GM19467 (cell line): Measurements from ENCODE around the gene ACSF3.
"Not testable (repeated sequence)": the region's sequence is repeated elsewhere in the genome, so short reads cannot be mapped to it uniquely, and the experiment has no call there.

Experiments used
- ATAC-seq: cut with Tn5 transposase; IDR thresholded peaks from one replicate; pipeline ENCODE4 v1.9.1; 2021; ENCODE audit warnings: mild to moderate bottlenecking, moderate library complexity; ENCODE audit not compliant: unreplicated experiment

The ACSF3 gene

DNA sequence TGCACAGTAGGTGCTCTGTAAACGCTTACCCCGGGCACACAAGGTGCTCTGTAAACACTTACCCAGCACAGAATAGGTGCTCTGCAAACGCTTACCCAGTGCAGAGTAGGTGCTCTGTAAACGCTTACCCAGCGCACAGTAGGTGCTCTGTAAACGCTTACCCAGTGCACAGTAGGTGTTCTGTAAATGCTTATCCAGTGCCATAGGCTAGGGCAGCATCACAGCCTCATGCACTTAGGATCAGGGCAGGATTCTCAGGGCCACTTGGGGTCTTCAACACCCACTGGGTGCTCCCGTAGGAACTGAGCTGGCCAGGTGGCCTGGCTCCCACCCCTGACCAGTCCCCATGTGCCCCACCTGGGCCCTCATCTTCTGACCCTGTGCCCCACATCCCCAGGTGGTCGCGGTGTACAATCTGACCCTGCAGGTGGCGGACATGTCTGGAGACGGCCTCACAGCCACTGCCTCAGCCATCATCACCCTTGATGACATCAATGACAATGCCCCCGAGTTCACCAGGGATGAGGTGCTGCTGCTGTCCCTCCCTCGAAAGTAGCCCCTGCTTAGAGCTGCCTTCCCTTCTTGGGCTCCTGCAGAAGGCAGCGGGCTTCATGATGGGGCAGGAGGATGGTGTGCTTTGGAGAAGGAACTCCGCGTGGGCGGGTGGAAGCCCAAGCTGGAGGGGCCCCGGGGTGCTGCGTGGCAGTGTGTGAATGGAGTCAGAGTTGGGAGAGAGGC, 93.5 kb downstream of the ACSF3 start:
- ATAC-seq, result no peak

DNA sequence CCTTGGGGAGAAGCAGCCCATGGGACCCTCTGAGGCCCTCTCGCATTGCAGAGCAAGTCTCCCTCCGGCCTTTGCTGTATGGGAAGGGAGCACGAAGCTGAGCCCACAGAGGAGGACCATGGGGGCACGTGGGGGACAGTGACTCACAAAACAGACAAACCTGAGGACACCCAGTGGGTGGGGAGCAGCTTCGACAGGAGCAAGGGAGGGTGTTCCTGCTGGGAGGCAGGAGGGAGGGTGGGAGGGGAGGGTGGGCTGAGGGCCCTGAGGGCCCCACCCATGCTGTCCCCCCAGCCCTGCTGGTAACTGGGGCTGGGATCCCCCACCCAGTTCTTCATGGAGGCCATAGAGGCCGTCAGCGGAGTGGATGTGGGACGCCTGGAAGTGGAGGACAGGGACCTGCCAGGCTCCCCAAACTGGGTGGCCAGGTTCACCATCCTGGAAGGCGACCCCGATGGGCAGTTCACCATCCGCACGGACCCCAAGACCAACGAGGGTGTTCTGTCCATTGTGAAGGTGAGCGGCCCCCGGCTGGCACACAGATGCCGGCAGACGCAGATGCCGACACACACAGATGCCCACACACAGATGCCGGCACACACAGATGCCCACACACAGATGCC, 94.2 kb downstream of the ACSF3 start:
- ATAC-seq, result no peak

- ATAC-seq, result not testable (repeated sequence)
These were observed 95.1 kb downstream of the ACSF3 start for GRCh38 chr16:89188471-89189357.

DNA sequence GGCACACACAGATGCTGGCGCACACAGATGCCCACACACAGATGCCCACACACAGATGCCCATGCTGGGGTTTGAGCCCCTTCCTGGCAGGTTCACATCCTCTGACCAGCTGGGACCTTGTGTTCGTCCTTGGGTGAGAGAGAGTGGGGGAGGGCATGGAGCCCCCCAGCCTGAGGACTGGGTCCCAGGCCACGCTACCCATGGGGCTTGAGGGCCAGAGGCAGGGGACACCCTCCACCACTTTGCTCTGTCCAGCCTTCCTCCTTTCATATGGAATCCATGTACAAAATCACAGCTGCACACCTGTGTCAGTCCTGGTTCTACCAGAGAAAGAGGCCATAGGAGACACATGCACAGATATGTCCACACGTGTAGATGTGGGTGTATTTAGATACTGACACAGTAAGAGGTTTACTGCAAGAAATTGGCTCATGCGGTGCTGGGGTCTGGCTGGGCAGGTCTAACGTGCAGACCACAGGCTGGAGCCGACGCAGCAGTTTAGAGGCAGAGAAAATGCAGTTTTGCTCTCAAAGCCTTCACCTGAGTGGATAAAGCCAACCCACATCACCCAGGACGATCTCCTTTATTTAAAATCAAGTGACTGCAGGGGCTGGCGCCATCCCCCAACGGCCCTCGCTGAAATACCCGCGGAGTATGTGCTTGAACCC, 95.8 kb downstream of the ACSF3 start:
- no peak for ATAC-seq

DNA sequence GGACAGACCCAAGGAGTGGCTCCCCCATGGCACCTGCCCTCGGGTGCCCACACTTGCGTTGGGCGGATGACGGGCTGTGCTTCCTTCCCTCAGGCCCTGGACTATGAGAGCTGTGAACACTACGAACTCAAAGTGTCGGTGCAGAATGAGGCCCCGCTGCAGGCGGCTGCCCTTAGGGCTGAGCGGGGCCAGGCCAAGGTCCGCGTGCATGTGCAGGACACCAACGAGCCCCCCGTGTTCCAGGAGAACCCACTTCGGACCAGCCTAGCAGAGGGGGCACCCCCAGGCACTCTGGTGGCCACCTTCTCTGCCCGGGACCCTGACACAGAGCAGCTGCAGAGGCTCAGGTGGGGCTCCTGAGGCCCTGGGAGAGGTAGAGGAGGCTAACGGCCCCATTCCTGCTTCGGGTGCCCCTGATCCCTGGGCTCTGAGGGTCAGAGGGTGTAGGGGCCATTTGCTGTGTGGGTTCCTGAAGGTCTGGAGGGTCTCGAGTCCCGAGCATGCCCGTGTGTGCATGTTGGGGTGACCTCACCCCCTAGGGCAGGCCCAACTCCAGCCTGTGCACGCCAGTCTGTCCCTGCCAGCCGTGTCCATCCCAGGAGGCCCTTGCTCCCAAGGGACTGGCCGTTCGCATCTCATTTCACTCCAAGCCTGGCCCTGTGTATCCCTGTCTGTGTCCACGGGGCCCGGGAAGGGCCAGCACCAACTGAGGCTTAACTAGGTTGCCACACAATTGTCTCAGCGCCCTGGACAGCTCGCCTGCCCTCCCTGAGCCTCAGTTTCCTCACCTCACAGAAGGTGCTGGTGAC, 96.7 kb downstream of the ACSF3 start:
- ATAC-seq, result no peak

DNA sequence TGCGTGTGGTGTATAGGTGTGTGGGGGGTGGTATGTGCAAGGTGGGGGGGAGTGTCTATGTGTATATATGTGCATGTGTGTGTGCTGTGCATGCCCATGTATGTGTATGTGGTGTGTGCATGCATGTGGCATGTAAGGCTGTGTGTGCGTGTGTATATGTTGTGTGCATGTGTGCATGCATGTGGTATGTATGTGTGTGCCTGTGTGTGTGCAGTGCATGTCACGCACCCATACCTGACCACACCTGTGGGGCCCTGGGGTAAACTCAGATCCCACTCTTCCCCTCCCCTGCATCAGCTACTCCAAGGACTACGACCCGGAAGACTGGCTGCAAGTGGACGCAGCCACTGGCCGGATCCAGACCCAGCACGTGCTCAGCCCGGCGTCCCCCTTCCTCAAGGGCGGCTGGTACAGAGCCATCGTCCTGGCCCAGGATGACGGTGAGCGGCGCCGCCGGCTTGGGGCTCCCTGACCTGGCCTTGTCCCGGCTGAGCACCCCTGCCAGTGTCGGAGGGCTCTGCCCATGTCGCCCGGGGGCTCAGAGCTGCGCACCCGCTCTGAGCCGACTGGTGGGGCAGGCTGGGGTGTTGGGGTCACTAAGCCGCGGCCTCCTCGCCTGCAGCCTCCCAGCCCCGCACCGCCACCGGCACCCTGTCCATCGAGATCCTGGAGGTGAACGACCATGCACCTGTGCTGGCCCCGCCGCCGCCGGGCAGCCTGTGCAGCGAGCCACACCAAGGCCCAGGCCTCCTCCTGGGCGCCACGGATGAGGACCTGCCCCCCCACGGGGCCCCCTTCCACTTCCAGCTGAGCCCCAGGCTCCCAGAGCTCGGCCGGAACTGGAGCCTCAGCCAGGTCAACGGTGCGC, 97.6 kb downstream of the ACSF3 start:
- ATAC-seq, result no peak

GRCh38 chr16:89191901-89192185, 98.2 kb downstream of the ACSF3 start:
- ATAC-seq, result no peak

DNA sequence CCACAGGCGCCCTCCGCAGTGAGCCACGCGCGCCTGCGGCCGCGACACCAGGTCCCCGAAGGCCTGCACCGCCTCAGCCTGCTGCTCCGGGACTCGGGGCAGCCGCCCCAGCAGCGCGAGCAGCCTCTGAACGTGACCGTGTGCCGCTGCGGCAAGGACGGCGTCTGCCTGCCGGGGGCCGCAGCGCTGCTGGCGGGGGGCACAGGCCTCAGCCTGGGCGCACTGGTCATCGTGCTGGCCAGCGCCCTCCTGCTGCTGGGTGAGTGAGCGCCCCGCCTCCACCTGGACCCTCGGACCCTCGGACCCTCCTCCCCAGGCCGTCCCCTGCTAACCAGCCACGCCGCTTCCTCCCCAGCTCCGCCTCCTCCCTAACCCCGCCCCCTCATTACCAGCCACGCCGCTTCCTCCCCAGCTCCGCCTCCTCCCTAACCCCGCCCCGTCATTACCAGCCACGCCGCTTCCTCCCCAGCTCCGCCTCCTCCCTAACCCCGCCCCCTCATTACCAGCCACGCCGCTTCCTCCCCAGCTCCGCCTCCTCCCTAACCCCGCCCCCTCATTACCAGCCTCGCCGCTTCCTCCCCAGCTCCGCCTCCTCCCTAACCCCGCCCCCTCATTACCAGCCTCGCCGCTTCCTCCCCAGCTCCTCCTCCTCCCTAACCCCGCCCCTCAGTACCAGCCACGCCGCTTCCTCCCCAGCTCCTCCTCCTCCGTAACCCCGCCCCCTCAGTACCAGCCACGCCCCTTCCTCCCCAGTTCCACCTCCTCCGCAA, 98.7 kb downstream of the ACSF3 start:
- ATAC-seq, result not testable (repeated sequence)

DNA sequence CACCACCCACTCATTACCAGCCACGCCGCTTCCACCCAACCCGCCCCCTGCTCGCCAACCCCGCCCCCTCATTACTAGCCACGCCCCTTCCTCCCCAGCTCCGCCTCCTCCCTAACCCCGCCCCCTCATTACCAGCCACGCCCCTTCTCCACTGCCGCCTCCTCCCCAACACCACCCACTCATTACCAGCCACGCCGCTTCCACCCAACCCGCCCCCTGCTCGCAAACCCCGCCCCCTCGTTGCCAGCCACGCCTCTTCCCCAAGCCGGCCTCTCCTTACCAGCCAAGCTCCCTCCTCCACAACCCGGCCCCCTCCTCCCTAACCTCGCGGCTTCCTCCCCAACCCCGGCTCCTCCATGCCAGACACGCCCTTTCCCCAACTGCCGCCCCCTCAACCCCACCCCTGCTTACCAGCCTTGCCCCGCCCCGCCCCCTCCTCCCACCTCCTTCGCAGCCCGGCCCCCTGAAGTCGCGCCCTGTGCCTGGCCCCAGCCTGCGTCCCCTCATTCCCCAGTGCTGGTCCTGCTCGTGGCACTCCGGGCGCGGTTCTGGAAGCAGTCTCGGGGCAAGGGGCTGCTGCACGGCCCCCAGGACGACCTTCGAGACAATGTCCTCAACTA, 99.4 kb downstream of the ACSF3 start:
- no peak for ATAC-seq

- no peak for ATAC-seq
These were observed 100.1 kb downstream of the ACSF3 start for GRCh38 chr16:89193576-89194293.

GRCh38 chr16:89194340-89195311, 101.0 kb downstream of the ACSF3 start:
- no peak for ATAC-seq

DNA sequence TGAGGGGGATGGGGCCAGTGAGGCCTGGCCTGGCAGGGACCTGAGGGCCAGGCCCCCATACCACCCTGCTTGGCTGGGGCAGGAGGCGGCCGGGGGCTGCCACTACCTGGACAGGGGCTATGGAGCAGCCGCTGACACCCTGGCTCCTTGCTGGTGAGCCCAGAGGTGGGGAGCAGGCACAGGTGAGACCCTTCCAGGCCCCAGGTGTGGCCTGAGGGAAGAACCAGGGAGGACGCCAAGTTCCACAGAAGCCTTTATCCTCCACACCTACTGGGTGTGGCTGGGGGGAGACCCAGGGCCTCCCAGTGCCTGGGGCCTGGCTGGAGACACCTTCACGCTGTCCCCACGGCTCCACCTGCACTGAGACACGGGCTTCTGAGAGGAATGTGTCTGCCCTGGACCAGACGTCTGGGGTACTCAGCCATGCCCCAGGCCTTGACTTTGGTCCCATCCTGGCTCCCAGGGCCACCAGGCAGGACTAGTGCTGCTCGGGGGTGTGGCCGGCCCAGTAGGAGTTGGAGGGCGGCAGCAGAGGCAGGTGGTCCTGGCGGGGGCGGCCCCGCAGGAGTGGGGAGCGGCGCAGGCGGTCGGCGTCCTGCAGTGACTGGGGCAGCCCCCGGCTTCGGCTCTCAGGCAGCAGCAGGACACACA, 102.0 kb downstream of the ACSF3 start:
- ATAC-seq, result no peak

GRCh38 chr16:89197033-89197632, 103.5 kb downstream of the ACSF3 start:
- no peak for ATAC-seq

GRCh38 chr16:89197633-89198416, 104.2 kb downstream of the ACSF3 start:
- no peak for ATAC-seq
